Hematopoietic multipotent progenitor cell treated with erythropoietin and hydrocortisone succinate and interleukin-3 and kit ligand, for 15 days (in vitro differentiated cells): ENCODE data around the gene SEMA3C.
"Not testable (repeated sequence)": the region's sequence is repeated elsewhere in the genome, so short reads cannot be mapped to it uniquely, and the experiment has no call there.

Source experiments
- DNase-seq: peaks from one replicate; pipeline ENCODE4 v3.0.0-alpha.2; 2015; ENCODE audit warnings: low spot score

Gene SEMA3C

GRCh38 chr7:80926955-80927354 is 8.1 kb upstream of the SEMA3C start:
- DNase-seq = not testable (repeated sequence)

DNA sequence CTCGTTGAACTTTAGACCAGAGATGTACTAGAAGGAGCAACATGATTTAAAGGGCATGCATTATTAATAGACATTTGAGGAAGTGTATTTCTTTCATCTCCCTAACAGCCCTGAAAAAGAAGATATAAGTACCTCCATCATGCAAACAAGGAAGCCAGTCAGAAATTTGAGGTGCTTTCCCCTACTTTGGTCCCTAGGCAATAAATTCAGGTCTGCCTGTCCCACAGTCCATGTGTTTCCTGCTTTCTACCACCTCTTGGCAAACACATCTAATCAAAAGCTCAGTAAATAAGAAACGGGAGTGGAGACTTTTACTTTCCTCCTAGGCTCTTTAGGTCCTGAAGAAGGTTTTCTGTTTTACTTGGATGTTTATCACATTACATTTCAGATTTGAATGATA is 5.2 kb upstream of the SEMA3C start:
- DNase-seq = no peak

GRCh38 chr7:80923211-80923612 is 4.4 kb upstream of the SEMA3C start:
- DNase-seq = no peak

DNA sequence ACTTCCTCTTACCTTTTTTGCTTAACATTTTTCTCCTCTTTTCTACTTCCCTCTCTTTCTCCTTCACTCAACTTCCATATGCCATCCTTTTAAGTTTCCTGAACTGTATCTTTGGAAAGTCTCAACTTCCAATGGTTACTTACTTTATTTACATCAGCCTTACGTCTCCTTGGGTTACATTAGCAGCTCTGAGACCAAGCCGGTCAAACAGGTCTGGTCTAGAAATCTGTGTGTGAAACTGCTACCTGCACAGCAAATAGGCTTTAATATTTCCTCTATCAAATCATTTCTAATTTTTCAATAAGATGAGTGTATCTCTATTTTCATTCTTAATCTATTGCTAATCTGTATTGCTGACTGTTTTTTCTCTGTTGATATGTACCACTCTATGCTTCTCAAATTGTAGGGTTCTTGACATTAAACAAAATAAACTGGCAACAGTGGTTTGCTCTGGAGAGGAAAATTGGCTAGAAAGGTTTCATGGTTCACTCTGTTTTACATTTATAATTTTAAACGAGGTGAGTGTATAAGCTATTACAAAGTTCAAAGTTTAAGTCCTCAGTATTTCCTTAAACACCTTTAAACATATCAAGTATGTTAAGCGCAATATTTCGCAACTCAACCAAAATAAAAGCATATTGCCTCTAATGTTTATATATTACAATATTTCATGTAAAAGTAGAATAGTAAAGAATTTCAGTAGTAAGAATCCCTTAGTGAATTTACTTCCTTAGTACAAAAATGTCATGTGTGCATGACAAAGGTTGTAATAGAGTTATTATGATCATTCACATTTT is 3.6 kb upstream of the SEMA3C start:
- no peak for DNase-seq

DNA sequence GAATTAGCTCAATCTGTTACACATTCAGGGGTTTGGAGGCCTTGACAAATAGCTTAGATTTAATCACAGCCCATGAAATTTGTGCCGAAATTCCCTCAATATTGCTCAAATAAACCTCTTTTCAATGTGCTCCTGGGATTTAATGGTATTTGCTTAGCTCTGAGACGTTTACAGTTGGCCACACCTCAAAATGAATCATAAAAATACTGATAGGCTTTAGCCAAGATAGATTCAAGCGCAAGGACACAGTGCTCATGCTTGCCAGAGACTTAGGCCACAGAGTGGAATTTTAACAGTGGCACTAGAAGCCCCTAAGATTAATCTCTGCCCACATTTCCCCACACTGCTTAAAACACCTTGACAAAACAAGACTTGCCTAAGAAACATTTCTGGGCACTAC is 2.3 kb upstream of the SEMA3C start:
- DNase-seq = no peak

DNA sequence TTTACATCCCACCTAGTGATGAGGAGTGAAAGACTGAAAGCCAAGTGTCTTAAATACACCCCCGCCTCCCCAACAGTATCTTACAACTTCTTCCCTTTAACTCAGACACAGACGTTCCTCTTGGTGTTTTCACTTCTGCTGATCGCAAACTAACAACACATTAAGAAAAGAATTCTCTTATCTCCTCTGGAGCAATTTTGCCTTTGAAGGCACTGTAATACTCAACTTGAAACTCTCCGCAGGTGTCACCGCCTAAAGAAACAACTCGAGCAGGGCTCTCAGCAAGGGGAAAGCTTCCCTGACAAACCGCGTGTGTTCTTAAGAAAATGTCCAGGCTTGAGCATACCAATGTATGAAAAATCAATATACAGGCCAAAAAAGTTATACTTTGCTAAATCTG is 452 bp downstream of the SEMA3C start:
- no peak for DNase-seq

DNA sequence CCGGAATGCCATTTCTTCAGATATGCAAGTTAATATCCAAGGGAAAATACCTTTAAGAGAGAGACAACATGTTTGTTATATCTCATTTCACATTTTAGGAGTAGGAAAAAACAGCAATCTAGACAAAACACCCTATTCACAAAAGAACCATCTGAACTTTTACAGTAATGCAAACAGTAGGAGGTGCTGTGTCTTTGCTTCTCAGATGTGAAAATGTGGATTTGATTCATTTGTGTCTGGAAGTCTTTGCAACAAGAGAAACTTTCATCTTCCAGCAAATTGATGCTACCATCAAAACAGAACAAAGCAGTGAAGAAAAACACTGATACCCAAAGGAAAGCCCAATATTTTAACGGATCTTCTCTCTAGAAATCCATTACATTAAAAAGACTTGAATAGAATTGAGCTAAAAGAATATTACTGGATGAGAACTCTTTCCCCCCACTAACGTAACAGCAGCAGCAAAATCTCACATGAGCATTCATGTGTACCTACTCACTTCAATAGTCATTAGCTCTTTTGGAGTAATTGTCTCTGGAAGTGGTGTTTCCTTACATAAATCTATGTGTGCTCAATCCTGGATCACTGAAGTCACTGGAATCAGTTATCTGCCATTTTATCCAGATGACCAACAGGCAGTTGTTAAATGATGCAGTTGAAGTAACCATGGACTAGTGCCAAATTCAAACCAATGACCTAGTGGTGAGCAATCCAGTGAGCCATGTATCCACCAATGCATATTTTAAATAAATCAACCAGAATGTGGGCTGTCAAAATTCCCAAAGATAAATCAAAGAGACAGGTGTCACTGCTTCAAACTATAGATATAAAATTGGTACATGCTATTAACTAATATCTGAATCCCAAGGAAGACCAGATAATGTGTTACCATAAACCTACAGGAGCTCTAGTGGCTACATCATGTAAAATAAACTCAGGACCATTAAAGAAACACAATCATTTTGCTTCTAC is 1.8 kb downstream of the SEMA3C start:
- no peak for DNase-seq

DNA sequence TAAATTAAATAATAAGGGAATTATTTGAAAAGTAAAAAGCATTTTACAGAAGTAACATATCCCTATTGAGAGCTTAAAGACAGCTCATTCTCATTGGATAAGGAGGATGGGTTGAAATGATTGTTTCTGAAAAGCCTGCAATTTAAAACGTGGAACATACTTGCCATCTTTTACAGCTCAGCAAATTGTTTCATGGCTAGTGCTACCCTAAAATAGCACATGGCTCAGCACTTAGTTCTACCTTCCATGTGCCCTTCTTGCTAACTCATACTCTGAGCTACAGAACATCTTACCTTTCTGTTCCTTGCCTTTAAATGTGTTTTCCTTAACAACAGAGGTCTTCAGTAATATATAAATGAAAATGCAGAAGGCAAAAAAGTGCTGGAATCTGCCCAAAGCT is 8.6 kb downstream of the SEMA3C start:
- no peak for DNase-seq

GRCh38 chr7:80908360-80908797 is 10.5 kb downstream of the SEMA3C start:
- DNase-seq = no peak

DNA sequence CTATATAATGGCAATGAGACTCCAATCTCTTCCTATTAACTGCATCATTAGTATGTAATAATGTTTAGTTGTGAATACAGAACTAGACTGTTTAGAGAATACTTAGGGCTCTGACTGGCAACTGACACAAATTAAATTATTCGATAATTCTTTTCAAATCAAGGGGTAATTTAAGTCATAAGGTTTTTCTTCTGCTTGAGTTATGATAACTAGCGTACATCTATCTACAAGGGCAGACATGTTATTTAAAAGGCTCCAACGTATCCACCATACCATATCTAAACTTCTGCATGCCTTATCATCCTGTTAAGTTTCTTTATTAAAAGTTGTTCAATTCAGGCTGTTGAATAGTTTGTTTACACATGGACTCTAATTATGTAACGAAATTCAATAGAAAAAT is 11.2 kb downstream of the SEMA3C start:
- no peak for DNase-seq

- no peak for DNase-seq
These were observed 11.7 kb downstream of the SEMA3C start for GRCh38 chr7:80907141-80907601.

GRCh38 chr7:80905334-80905733 is 13.5 kb downstream of the SEMA3C start:
- no peak for DNase-seq

DNA sequence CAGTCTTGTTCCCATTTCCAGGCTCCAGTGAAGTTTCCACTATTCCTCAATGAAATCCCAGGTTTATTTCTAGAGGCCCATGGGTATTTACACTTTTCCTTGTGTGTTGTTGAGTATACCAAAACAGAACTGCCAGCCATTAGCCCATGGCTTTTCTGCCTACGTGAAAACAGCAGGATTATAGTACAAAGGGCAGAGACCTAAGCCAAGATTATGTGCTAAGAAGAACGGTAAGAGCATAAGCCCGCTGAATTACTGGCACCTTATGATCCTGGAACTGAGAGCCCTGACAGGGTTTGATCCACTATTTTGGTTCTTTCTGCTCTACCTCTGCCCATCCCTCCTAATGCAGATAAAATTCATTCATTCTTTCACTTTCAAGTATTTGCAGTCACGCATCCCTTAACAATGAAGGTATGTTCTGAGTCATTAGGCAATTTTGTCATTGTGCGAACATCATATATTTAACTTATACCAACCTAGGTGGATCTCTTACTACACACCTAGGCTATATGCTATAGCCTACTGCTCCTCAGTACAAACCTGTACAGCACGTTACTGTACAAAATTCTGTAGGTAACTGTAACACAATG is 16.0 kb downstream of the SEMA3C start:
- no peak for DNase-seq

GRCh38 chr7:80902019-80902418 is 16.8 kb downstream of the SEMA3C start:
- no peak for DNase-seq

DNA sequence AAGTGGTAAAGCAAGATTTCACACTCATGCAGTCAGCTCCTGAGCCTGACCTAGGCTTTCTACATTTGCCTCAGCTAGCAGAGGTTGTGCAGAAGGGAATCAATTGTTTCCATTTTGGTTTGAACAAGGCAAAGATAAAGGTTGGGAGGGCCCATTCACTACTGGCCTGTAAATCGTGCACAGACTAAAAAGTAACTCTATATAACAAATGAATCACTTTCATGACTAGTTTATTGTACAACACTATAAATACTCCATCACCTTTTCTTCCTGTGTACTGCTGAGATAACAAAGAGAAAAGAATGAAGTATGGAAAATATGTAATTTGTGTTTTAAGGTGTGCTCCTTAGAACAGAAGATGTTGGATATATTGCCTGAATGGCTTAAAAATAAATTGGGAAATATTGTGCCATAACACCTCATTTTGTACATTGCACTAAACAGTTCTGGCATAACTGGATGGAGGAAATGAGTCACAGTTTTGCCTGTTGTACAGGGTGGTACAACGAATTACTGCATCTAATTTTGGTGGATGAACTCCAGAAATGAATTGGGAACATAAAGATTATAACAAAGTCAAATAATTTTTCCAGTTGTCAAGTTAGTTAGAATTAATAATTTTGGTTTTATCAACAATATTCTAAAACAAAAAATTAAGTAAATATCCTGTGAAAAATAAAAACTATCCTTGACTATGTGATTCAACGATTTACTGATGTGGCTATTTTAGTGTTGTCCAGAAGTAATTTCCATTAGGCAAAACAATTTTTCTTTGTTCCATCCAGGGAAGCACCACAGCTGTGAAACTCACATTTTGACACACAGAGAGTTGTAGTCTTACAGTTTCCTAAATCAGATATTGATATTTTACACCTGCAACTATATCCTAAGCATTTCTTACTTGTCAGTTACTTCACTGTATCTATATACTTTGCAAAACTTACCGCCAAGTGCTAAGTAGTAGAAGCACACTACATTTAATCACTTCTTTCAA is 18.0 kb downstream of the SEMA3C start:
- DNase-seq = no peak

GRCh38 chr7:80896906-80897598 is 21.8 kb downstream of the SEMA3C start:
- DNase-seq = no peak

DNA sequence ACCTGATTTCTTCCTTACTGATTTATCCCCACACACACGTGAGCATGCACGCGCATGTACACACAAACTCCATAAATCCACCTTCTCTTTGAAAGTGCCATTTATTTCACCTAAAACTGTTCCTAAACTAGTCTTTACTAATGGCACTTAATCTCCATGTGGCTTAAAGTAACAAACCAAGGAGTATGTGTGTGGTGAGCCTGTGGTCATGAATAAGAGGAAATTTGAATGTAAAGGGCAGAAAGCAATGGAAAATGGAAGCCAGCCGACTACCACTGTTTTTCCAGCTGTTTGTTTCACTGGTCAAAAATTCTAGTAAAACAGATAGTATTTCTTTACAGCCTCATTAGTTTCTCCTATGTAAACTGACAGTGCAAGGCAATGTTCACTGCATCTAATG is 23.8 kb downstream of the SEMA3C start:
- no peak for DNase-seq

- no peak for DNase-seq
These were observed 27.6 kb downstream of the SEMA3C start for GRCh38 chr7:80891259-80891544.

- no peak for DNase-seq
These were observed 28.2 kb downstream of the SEMA3C start for GRCh38 chr7:80890426-80891258.

GRCh38 chr7:80889525-80889924 is 29.3 kb downstream of the SEMA3C start:
- no peak for DNase-seq
